LNCAP (cell line): ENCODE measurements around the gene ANKRD53.

Experiments used
- TF ChIP-seq, protein P1 (sequence below): fragments of 450-650 bp; IDR thresholded peaks from 2 replicates; pipeline ENCODE4 v1.5.1; 2017; ENCODE audit warnings: mild to moderate bottlenecking

ANKRD53 gene

DNA sequence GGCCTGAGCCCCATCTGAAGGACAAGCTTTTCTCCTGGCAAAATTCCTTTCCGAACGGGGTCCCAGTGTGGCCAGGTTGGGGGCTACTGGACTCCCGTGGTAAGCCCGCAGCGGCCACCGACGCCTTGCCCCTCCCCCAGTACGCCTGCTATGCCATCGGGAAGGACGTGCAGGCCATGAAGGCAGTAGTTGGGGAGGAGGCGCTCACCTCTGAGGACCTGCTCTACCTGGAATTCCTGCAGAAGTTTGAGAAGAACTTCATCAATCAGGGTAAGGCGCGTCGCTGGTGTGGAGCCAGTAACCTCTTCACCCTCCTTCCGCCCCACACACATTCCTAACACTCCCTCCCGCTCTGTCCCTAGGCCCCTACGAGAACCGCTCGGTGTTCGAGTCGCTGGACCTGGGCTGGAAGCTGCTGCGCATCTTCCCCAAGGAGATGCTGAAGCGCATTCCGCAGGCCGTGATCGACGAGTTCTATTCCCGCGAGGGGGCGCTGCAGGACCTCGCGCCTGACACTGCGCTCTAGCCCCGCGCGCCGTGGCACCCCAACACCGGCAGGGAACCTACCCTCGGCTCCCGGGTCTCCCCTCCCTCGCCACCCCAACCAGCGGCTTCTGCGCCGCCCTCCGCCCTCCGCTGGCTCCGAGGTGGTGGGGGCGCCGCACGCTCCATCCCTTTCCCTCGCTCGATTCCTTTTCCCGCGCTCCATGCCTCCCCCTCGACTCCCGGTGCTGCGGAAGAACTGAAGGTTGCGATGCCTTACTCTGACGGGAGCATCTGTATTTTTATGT is 13.6 kb upstream of the ANKRD53 start:
- TF ChIP-seq, protein P1, sequence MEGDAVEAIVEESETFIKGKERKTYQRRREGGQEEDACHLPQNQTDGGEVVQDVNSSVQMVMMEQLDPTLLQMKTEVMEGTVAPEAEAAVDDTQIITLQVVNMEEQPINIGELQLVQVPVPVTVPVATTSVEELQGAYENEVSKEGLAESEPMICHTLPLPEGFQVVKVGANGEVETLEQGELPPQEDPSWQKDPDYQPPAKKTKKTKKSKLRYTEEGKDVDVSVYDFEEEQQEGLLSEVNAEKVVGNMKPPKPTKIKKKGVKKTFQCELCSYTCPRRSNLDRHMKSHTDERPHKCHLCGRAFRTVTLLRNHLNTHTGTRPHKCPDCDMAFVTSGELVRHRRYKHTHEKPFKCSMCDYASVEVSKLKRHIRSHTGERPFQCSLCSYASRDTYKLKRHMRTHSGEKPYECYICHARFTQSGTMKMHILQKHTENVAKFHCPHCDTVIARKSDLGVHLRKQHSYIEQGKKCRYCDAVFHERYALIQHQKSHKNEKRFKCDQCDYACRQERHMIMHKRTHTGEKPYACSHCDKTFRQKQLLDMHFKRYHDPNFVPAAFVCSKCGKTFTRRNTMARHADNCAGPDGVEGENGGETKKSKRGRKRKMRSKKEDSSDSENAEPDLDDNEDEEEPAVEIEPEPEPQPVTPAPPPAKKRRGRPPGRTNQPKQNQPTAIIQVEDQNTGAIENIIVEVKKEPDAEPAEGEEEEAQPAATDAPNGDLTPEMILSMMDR, result peak; percentile 61

DNA sequence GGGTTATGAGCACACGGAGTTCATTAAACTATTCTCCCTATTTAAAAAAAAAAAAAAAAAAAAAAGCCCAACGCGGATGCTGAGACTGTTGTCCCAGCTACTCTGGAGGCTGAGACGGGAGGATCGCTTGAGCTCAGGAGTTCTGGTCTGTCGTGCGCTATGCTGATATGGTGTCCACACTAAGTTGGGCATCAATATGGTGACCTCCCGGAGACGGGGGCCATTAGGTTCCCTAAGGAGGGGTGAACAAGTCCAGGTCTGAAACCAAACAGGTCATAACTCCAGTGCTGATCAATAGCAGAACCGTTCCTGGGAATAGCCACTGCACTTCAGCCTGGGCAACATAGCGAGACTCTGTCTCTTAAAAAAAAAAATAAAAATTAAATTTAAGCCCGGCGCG is 12.9 kb upstream of the ANKRD53 start:
- TF ChIP-seq, protein P1, result no peak

DNA sequence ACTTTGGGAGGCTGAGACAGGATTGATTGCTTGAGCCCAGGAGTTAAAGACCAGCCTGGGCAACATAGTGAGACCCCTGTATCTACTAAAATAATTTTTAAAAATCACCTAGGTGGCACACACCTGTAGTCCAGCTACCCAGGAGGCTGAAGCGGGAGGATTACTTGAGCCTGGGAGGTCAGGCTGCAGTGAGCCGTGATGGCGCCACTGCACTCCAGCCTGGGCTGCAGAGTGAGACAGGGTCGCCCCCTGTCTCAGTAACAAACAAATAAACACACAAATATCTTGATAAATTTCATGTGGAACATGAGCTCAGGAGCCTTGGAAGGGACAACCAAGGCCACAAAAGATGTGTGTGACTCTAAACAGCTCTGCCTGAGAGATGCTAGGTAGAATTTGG is 11.7 kb upstream of the ANKRD53 start:
- TF ChIP-seq, protein P1, result no peak

DNA sequence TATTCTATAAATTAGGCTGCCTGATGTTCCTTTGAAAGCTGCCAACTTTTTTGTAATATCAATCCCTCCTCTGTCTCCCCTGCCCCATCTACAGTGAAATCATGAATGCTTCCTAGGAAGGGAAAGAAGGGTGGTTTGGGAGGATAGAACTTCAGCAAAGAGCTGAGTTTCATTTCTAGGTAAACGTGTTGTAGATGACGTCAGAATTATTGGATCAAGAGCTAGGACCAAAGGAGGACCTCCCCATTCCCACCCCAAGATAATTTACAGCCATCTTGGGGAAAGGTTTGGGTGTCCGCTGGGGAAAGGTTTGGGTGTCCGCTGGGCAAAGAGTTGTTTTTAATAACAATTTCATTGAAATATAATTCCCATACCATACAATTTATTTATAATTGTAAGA is 11.2 kb upstream of the ANKRD53 start:
- TF ChIP-seq, protein P1, result no peak

DNA sequence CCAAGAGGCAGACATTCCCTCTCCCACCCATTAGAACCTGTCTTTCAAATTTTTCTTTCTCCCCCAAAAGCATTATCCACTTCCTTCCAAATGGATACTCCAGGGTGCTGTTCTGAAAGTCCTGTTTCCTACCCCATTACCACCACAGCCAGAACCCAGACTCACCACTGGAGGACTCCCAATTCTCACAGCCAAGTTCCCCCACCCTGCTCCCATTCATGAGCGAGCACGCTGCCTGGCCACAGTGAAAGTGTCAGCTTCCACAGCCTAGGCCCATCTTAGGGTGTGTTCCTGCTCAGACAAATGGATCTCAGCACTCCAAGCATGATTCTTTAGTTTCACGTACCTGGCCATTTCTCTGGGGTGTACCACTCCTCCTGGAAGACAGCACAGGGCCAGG is 3.8 kb upstream of the ANKRD53 start:
- TF ChIP-seq, protein P1, result no peak

DNA sequence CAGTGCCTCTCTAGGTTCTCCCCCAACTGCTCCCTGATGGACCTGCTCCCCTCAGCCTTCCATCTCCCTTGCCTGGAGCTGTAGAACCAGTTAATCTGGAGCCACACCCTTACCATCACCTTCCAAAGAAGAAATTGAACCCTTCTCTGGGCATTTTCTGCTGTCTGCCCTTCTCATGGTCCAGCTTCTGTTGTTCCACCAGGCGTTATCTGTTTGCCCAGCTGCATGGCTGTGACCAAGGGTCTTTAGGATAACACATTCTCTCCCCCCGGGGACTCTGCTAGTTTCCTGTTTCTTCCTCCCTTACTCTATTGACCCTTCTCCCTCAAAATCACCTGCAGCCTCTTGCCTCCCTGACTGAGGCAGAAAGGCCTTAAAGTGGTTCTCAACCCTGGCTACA is 3.2 kb upstream of the ANKRD53 start:
- TF ChIP-seq, protein P1, result no peak

DNA sequence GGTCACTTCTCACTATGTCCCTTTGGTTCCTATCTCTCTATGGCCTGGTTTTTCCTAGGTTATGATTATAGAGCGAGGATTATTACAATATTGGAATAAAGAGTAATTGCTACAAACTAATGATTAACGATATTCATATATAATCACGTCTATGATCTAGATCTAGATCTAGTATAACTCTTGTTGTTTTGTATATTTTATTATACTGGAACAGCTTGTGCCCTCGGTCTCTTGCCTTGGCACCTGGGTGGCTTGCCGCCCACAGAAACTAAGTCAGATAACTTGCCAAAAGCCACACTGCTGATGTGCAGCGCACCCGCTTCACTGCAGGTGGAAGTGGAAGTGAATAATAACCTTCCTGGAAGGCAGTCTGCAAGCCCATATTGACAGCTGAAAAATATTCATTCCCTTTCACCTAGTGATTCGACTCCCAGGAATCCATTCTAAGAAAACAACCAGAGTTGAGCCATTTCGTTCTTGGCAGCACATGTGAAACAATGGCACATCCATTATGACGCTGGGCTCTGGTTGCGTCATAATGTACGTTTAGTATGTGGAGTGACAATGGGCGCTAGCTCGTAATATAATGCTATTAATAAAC is 725 bp upstream of the ANKRD53 start:
- TF ChIP-seq, protein P1, result no peak
